ENCODE results near the gene HPSE2.

DNA sequence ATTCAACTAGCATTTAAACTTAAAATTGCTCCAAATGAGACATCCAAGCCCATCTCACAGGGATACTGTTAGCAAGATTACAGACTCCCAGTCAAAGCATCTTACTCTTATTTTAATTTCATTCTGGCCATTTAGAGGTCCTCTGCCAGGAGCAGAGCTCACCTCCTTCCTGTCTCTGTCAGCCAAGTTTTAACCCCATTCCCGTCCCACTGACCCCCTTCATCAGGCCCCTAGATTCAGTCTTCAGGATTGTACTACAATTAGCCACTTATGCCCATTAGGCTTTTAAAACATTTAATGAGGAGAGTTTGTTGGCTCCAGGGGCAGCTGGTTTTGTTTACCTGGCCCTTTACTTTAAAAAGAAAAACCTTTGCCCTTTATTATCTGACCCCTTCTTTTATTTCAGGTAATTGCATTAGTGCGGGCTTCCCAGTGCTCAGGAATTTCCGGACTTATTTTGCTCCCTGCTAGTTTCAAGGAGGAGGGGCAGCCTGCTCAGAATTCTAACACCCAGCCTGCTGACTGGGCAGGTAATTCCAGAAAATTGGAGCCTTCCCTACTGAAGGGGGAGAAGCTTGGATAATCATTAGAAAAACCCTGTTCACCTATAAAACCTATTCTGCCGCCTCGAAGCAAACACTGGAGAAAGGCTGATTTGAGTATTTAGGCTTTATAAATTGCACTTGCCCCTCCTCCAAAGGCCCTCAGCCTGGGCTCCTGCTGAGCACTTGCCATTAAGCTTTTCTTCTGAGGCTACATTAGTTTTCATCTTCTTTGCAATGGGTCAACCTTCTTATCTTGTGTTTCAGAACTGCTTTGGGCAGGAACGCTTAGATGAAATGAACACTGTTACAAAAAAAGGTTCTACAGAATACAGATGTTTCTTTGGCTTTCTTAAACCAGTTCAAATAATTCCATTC is 588.4 kb downstream of the HPSE2 start:
- no peak for TF ChIP-seq GATA2 (IDR thresholded peaks at IDR 0.05; ENCODE audit: low read depth, low read length)
- no peak for TF ChIP-seq GATA3 (IDR thresholded peaks at IDR 0.05; ENCODE audit: low read depth, low read length)

Measured in SH-SY5Y (cell line).